Kidney (tissue), 14 donors: ENCODE data around the gene STK11IP. TPM values are rescaled to one million over a fixed set of nuclear protein-coding genes. Genes with fewer than 3 reads are reported as not detected.
A peak's percentile ranks its signal among the peaks of the same experiment; 100 is the strongest.

ENCODE experiments used
- DNase-seq, 5 donors: peaks; one replicate each; pipeline ENCODE4 v3.0.0-alpha.2; 2013 to 2020
- FAIRE-seq: peaks from 2 replicates; lab custom pipeline; 2012; peaks lifted over from hg19 to GRCh38; lab: Jason Lieb, UNC
- H3K27ac ChIP-seq, 2 donors: one replicate each; pipeline ENCODE4 v1.7.0; 2013; ENCODE audit warnings: low read depth in 2 of 2, low read length in 2 of 2, inconsistent platforms in 1 of 2
- H3K27me3 ChIP-seq: one replicate; pipeline ENCODE4 v1.7.1; 2013; ENCODE audit warnings: low read length, inconsistent platforms; ENCODE audit not compliant: control insufficient read depth, insufficient read depth
- H3K36me3 ChIP-seq, 3 donors: one replicate each; pipeline versions ENCODE4 v1.7.0 to v1.7.1; 2013; ENCODE audit warnings: low read length in 3 of 3, control low read depth in 1 of 3, inconsistent platforms in 1 of 3; ENCODE audit not compliant: insufficient read depth in 3 of 3, control insufficient read depth in 2 of 3
- H3K4me1 ChIP-seq, 3 donors: one replicate each; pipeline versions ENCODE4 v1.7.0 to v1.7.1; 2013; ENCODE audit warnings: low read length in 3 of 3, inconsistent platforms in 1 of 3, low read depth in 1 of 3; ENCODE audit not compliant: control insufficient read depth in 2 of 3, insufficient read depth in 2 of 3
- H3K4me3 ChIP-seq, 3 donors: one replicate each; pipeline versions ENCODE4 v1.7.0 to v1.8.1; 2013; ENCODE audit warnings: low read length in 3 of 3, control low read depth in 1 of 3, inconsistent platforms in 1 of 3
- H3K9ac ChIP-seq, 3 donors: one replicate each; pipeline versions ENCODE4 v1.7.0 to v1.7.1; 2013; ENCODE audit warnings: low read length in 3 of 3, control low read depth in 1 of 3, inconsistent platforms in 1 of 3
- H3K9me3 ChIP-seq, 3 donors: one replicate each; pipeline versions ENCODE4 v1.7.0 to v1.7.1; 2013; ENCODE audit warnings: low read length in 3 of 3, control low read depth in 1 of 3, inconsistent platforms in 1 of 3; ENCODE audit not compliant: control insufficient read depth in 2 of 3, insufficient read depth in 1 of 3
- intact Hi-C: fragments of 100-400 bp; cut with DNase I; formaldehyde crosslinking; loops from one replicate; pipeline ENCODE4 v1.11.1; 2022
- polyA plus RNA-seq: library from polyadenylated mRNA; stranded (reverse); fragments of 350-450 nt; fragmentation: Illumina TruSeq; extraction: RNeasy Lipid Tissue Mini Kit (QIAGEN cat#74804); gene quantifications from one replicate; pipeline ENCODE4 v1.2.3, GENCODE V29; 2014; ENCODE audit warnings: low read depth, low replicate concordance; ENCODE audit not compliant: insufficient read depth
- total RNA-seq: library from RNA; stranded (reverse); fragmentation: NEBNext Ultra II Directional; extraction: Animal tissue kit (Norgen Biotek cat#: 25700); gene quantifications from one replicate; pipeline ENCODE4 v1.2.1, GENCODE V29; 2021
- TF ChIP-seq, protein P1 (sequence below): IDR thresholded peaks from 3 replicates; pipeline ENCODE4 v1.5.1; 2012; ENCODE audit warnings: mild to moderate bottlenecking, moderate library complexity, borderline replicate concordance; ENCODE audit not compliant: insufficient read depth; ENCODE audit errors: extremely low read depth
- donor health status: control.
- donor health status: control.
- donor health status: control.
- donor health status: control.
- donor health status: control.
- donor health status: DM: yes; HTN: yes; CAD: no.
- donor health status: Normal renal cell carcinoma (clear cell type).

The STK11IP gene
- total and polyA plus RNA-seq, 2 donors from 2014 or later, result 12.5 to 33.7 TPM

DNA sequence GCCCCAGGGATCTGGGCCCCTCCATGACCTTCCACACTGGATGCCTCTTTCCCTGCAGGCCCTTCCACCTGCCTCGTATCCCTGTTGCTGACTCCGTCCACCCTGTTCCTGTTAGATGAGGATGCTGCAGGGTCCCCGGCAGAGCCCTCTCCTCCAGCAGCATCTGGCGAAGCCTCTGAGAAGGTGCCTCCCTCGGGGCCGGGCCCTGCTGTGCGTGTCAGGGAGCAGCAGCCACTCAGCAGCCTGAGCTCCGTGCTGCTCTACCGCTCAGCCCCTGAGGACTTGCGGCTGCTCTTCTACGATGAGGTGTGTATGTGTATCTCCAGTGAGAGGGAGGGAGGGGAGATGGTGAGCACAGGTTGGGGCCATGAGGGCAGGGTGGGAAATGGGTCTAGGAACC is 17.4 kb downstream of the STK11IP start:
- Histone ChIP-seq H3K4me1 (no peaks in the 10 kb centered on the region), H3K27me3 (no peaks in the 10 kb centered on the region), H3K9me3 (no peaks in the 10 kb centered on the region), H3K27ac (no peak overlapping the region), H3K36me3 (peaks cover 0 to 31% (median 11%) of the 10 kb centered on the region in 3 donors), H3K9ac (no peak overlapping the region), H3K4me3 (no peak overlapping the region)
- DNase-seq (peak in 1 of 5 donors; percentile 46), FAIRE-seq (no peak)
- intact Hi-C loops, result no loop called here
- TF ChIP-seq, protein P1, sequence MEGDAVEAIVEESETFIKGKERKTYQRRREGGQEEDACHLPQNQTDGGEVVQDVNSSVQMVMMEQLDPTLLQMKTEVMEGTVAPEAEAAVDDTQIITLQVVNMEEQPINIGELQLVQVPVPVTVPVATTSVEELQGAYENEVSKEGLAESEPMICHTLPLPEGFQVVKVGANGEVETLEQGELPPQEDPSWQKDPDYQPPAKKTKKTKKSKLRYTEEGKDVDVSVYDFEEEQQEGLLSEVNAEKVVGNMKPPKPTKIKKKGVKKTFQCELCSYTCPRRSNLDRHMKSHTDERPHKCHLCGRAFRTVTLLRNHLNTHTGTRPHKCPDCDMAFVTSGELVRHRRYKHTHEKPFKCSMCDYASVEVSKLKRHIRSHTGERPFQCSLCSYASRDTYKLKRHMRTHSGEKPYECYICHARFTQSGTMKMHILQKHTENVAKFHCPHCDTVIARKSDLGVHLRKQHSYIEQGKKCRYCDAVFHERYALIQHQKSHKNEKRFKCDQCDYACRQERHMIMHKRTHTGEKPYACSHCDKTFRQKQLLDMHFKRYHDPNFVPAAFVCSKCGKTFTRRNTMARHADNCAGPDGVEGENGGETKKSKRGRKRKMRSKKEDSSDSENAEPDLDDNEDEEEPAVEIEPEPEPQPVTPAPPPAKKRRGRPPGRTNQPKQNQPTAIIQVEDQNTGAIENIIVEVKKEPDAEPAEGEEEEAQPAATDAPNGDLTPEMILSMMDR, result no peak

GRCh38 chr2:219615894-219616293 is 18.2 kb downstream of the STK11IP start:
- H3K27ac ChIP-seq, result no peak overlapping the region
- no peaks in the 10 kb centered on the region for H3K9me3 ChIP-seq
- DNase-seq (peak in 1 of 5 donors; percentile 49), FAIRE-seq (no peak)
- no peak overlapping the region for H3K4me3 ChIP-seq
- H3K27me3 ChIP-seq, result no peaks in the 10 kb centered on the region
- peaks cover 0 to 27% (median 11%) of the 10 kb centered on the region in 3 donors for H3K36me3 ChIP-seq
- intact Hi-C loops, result no loop called here
- no peaks in the 10 kb centered on the region for H3K4me1 ChIP-seq
- H3K9ac ChIP-seq, result no peak overlapping the region
- TF ChIP-seq, protein P1, result no peak

- TF ChIP-seq, protein P1, result no peak
- no peak overlapping the region for H3K27ac ChIP-seq
- no peak overlapping the region for H3K9ac ChIP-seq
- no peaks in the 10 kb centered on the region for H3K9me3 ChIP-seq
- H3K36me3 ChIP-seq, result peaks cover 0 to 25% (median 11%) of the 10 kb centered on the region in 3 donors
- intact Hi-C loops, result no loop called here
- DNase-seq (peak in 1 of 5 donors; percentile 26), FAIRE-seq (no peak)
- no peaks in the 10 kb centered on the region for H3K27me3 ChIP-seq
- no peak overlapping the region for H3K4me3 ChIP-seq
- no peaks in the 10 kb centered on the region for H3K4me1 ChIP-seq
Measured at GRCh38 chr2:219616550-219616949, 18.9 kb downstream of the STK11IP start.

DNA sequence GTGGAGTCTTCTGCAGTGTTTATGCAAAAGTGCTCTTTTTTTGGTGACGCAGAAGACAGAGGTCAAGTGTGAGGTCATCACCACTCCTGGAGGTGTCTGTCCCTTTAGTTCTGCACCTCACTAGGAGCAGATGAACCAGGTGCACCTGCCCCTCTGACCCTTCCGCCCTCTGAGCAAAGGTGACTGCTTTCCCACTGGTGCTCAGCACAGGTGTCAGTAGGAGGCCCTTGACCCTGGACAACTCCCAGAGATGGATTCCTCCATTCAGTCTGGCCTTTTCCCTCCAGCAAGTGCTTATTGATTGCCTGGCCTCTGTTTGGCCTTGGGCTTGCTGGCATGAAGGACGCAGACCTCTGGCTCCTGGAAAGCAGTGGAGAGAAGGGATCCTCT is 21.1 kb downstream of the STK11IP start:
- no peaks in the 10 kb centered on the region for H3K9me3 ChIP-seq
- intact Hi-C loops, result no loop called here
- H3K9ac ChIP-seq, result no peak overlapping the region
- no peaks in the 10 kb centered on the region for H3K4me1 ChIP-seq
- FAIRE-seq (no peak), DNase-seq (peak in 1 of 5 donors; percentile 12)
- H3K27me3 ChIP-seq, result no peaks in the 10 kb centered on the region
- H3K4me3 ChIP-seq, result no peak overlapping the region
- H3K27ac ChIP-seq, result no peak overlapping the region
- peaks cover 0 to 15% (median 5%) of the 10 kb centered on the region in 3 donors for H3K36me3 ChIP-seq
- TF ChIP-seq, protein P1, result no peak
